Gastrocnemius medialis (tissue), 4 donors: ENCODE data around the gene FAM32A.

ENCODE experiments used
- POLR2A ChIP-seq, 2 donors: fragments of 450-650 bp; IDR thresholded peaks; one replicate each; pipeline ENCODE4 v1.6.1; 2017; ENCODE audit warnings: antibody characterized with exemption in 2 of 2, mild to moderate bottlenecking in 2 of 2, moderate library complexity in 2 of 2
- TF ChIP-seq, protein P1 (sequence below), 5 experiments: fragments of 450-650 bp in 3 of 5; fragments of 200-600 bp in 2 of 5; sonication (generic) in 2 of 5; IDR thresholded peaks in 4 of 5; conservative IDR thresholded peaks in 1 of 5; 1 replicate in 4 of 5; 2 replicates in 1 of 5; pipeline ENCODE4 v1.5.1; 2016 to 2019; ENCODE audit warnings: antibody characterized with exemption in 5 of 5, mild to moderate bottlenecking in 3 of 5, moderate library complexity in 3 of 5

DNA sequence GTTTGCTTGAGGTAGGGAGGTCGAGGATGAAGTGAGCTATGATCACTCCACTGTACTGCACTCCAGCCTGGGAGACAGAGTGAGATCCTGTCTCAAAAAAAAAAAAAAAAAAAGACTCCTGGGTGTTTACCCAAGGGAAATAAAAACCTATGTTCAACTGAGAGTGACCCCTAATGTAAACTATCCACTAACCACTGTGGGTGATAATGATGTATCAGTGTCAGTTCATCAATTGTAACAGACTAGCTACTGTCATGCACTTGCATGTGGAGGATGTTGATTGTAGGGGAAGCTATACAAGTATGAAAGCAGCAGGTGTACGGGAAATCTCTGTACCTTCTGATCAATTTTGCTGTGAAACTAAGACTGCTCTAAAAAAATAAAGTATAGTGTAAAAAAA, 9.3 kb upstream of the FAM32A start:
- TF ChIP-seq, protein P1, sequence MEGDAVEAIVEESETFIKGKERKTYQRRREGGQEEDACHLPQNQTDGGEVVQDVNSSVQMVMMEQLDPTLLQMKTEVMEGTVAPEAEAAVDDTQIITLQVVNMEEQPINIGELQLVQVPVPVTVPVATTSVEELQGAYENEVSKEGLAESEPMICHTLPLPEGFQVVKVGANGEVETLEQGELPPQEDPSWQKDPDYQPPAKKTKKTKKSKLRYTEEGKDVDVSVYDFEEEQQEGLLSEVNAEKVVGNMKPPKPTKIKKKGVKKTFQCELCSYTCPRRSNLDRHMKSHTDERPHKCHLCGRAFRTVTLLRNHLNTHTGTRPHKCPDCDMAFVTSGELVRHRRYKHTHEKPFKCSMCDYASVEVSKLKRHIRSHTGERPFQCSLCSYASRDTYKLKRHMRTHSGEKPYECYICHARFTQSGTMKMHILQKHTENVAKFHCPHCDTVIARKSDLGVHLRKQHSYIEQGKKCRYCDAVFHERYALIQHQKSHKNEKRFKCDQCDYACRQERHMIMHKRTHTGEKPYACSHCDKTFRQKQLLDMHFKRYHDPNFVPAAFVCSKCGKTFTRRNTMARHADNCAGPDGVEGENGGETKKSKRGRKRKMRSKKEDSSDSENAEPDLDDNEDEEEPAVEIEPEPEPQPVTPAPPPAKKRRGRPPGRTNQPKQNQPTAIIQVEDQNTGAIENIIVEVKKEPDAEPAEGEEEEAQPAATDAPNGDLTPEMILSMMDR (IDR thresholded peaks at IDR 0.05 in 4 of 5, conservative IDR thresholded peaks at IDR 0.05 in 1 of 5) = no peak
- no peak for TF ChIP-seq POLR2A (IDR thresholded peaks at IDR 0.05)
